ENCODE data around the gene BST1. TPM values are rescaled to one million over a fixed set of nuclear protein-coding genes. Genes with fewer than 3 reads are reported as not detected.

BST1 gene
- total RNA-seq, 1 donor from 2014 or later: 2.6 TPM

Other genes with a start within 250 kb of the BST1 start
- gene CC2D2A, start 233.2 kb upstream of the BST1 start, total RNA-seq: 6.7 TPM
- gene FBXL5, start 47.7 kb upstream of the BST1 start, total RNA-seq: 99.0 TPM
- gene FAM200B, start 21.2 kb upstream of the BST1 start, total RNA-seq: 25.5 TPM
- 2.5 TPM for gene CD38, start 75.3 kb downstream of the BST1 start, total RNA-seq
- not detected for gene FGFBP1, start 235.7 kb downstream of the BST1 start, total RNA-seq

Data from Right ventricle myocardium superior (tissue), 1 donor.